Activated CD8-positive, alpha-beta memory T cell treated with anti-CD3 and anti-CD28 coated beads, Interleukin-2, amount 50 U/mL, for 1 hour (primary cell): Measurements from ENCODE around the gene FGF18.

Source experiments
- DNase-seq: peaks from one replicate; pipeline ENCODE4 v3.0.0-alpha.2; 2020; ENCODE audit errors: extremely low read depth

FGF18 gene

DNA sequence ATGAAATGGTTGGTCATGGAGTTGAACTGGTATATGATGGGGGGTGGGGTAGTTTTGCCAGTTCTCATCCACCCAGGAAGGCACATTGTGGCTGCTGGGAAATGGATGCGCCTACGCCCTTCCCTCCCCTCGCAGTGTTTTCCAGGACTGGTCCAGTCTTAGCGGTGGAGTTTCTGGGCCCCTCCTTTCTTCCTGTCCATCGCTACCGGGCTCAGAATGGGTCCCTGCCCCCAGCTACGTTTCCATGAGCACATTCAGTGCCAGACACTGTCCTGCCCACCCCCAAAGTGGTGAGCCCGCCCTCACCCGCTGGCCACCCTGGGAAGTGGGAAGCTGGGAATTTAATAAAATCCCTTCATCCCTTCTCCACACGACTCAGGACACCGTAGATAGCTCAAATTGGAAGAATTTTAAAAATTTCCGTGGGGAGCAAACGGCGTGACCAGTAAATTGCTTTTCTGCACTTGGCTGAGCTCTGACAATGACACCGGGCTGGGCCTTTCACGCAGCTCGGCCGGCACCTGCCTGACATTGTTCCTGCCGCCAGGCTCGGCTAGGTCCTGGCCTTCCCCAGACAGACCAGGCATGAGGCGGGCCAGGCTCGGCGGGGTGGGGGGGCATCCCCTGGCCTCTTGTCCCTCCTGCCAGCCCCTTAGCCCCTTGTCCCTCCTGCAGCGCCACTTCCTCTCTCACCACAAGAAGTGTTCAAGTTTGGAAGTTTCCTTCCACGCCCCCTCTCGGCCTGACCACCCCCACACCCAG, 3.6 kb downstream of the FGF18 start:
- no peak for DNase-seq

DNA sequence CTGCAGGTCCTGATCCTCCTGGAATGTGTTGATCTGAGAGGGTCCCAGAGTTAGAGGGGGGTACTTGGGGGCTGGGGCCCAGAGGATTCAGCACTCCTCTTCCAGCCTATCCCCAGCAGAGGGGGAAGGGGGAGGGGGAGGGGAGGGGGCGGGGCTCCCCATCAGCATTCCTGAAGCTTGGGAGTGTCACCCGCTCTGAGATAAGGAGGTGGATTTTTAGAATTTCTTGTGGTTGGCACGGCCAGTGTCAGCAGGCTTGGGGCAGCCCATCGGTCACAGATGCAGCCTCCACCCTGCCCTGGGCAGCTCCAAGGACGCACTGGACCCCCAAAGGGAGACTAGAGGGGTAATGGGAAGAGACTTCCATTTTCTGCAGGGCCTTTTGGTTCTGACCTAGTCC, 5.3 kb downstream of the FGF18 start:
- DNase-seq, result no peak

DNA sequence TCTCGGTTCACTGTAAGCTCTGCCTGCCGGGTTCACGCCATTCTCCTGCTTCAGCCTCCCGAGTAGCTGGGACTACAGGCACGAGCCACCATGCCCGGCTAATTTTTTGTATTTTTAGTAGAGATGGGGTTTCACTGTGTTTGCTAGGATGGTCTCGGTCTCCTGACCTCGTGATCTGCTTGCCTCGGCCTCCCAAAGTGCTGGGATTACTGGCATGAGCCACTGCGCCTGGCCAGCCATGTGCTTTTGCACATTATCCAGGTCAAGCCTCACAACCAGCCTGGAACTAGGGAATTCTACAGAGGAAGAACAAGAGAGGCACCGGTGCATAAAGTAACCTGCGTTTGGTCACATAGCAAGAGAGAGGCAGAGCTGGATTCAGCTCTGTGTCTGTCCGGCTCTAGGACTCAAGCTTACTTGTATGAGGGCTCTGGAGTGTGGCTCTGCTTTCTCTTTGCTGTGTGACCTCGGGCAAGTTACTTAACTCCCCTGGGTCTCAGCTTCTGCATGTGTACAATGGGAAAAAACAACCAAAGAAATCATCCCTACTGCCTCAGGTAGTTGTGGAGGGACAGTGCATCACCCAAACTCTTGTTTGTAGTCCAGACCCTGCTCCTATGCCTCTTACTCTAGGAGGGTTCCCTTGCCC, 6.3 kb downstream of the FGF18 start:
- DNase-seq, result no peak

DNA sequence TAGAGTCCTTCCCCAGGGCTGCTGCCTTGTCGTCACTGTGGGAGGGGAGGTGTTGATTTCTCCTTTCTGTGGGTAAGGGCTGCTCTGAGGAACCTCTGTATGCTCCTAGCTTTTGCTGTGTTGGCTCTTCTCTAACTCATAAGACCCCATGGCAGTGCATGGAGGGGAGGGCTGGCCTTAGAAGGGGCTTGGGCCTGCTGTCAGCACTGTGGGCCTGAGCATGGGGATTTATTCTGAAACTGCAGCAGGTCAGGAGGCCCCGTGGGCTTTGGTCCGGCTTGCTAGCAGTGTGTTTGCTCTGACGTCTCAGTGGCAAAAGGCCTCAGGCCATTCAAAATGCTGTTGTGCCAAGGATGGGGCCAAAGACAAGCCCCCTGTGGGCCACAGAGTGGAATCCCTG, 6.8 kb downstream of the FGF18 start:
- DNase-seq, result no peak

DNA sequence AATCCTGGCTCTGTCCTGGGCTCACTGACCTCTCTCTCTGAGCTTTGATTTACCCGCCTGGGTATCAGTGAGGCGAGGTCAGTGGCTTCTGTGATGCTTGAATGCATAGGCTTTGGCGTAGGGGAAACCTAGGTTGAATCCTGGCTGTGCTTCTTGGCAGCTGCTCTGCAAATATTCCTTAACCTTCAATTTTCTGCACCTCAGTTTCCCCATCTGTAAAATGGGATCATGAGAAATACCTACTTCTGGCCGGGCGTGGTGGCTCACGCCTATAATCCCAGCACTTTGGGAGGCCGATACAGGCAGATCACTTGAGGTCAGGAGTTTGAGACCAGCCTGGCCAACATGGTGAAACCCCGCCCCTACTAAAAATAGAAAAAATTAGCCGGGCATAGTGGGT, 7.2 kb downstream of the FGF18 start:
- no peak for DNase-seq

DNA sequence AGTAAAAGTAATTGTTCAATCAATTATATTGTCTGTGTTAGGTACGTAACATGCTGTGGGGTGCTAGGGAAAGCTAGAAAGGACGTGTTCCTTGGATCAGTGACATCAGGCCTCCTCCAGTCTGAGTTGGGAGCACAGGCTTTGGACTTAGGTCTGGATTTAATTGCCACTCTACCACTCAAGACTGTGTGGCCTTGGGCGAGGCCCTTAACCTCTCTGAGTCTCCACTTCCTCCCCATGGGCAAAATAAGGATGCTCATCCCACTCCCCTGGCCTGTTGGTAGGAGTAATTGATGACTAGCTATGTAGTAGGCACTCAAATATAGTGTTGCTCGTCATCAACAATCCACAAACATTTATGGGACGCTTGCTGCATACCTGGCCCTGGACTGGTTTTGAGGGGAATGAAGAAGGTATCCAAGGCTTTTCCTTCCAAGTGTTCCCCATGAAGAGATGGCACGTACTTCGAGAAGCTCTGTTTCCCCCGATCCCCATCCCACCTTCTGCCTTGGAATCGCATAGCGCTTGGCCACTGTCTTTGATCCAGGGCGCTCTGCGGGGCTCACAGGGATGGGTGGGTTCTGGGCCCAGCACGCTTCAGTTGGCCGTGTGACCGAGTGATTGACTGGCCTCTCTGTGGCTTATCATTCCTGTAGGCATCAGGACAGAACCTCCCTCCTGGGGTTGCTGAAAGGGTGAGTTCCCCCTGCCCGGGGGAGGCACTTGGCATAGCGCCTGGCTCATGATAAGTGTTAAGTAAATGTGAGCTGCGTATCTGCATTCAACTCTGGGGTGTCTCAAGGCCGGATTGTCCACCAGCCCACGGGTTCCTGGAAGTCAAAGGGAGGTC, 8.1 kb downstream of the FGF18 start:
- DNase-seq, result no peak

DNA sequence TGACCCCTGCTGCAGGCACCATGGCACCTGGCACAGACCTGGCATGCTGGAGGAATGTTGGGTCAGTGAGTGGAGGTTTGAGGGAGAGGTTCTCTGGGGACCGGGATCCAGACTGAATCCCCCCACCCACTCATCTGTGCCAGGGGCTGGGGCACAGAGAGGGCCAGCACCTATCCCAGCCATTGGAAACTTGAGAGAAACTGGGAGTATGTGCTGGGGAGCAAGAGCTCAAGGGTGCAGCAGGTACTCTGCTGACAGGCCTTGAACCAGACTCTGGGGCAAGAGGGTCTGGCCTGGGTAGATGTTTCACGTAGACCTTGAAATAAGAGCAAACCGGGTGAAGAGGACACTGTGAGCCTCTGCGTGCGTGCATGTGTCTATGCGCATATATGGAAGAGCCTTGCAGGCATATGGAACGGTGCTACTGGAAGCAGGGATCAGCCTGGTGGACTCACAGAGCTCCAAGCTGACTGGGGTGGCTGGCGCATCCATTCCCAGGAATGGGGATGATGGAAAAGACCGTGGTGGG, 8.8 kb downstream of the FGF18 start:
- DNase-seq, result no peak

DNA sequence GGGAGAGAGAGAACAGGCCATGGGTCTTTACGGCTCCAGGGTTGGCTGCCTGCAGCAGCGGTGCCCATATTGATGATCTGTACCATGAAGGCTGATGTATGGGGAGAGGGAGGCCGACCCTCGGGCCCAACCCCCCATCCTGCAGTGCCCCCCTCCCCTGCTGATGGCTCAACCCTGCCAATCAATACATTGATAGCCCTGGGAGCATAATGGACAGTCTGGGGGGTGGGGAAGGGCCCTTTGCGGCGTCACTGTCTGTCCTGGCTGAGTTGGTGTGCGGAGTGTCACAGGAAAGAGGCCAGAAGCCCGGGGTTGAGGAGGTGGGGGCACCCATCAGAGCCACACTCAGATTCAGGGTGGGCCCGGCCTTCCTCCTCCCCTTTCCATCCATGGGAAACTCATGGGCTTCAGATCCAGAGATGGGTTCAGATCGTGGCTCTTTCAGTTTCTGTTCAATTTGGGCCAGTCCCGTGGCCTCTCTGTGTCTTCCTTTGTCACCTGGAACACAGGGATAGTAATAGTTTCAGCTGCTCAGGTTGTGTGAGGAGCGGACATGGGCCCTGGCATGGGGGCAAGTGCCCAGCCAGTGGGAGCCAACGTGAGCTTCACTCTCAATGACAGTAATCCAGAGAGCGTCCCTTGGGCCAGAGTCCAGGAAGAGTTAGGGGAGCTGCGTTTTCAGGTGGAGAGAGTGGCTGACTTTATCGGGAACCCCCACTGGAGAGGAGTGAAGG, 9.5 kb downstream of the FGF18 start:
- DNase-seq, result no peak

DNA sequence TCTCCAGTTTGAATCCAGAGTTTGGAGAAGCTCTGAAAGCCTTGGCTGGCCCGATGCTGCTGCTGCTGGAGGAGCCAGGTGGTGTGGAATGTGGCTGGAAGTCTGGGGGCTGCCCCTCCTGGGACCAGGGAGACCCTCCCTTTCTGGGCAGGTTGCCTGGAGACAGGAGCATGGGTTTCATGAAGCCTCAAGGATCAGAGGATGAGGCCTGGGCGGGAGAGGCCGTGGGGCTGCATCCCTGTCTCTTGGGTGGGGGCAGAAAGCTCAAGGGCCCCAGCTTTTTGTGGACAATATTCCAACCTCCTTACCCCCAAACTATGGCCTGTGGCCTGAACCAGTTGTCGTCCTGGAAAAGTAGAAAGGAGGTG, 10.1 kb downstream of the FGF18 start:
- DNase-seq, result no peak

DNA sequence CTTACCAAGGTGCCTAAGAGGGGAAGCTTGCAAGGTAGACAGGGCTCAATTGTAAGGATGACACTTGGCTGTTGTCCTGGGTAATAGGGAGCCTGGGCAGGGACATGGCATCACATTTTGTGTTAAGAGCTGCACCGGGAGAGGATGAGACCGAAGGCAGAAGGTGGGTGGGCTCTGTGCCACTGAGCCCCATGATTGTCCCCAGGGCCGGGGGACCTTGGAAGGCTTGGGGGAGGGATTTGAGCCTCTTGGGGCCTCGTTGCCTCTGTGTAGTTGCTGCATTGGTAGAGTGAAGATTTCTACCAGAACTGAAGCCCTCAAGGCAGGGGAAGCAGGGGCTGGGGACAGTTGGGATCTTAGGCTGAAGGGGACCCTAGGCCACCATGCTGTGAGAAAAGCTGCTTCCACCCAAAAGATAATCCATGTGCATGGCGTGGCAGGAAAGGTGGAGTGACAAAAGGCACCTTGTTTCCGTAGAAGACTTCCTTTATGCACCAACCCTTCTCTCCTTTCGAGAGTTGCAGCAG, 11.9 kb downstream of the FGF18 start:
- no peak for DNase-seq

DNA sequence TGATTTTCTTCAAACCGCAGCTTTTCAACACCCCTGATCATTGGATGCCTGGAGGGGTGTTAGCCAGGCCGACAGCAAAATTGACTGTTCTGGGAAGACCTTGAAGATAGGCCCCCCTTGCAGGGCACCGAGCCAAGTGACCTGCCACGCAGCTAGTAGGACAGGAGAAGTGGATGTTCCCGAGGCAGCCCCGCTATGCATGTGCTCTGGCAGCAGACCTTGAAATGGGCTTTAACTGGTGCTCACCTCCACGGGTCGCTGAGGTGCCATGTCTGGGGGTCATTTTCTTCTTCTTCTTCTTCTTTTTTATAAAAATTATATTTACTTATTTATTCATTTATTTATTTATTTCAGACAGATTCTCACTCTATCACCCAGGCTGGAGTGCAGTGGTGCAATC, 12.6 kb downstream of the FGF18 start:
- DNase-seq, result no peak

DNA sequence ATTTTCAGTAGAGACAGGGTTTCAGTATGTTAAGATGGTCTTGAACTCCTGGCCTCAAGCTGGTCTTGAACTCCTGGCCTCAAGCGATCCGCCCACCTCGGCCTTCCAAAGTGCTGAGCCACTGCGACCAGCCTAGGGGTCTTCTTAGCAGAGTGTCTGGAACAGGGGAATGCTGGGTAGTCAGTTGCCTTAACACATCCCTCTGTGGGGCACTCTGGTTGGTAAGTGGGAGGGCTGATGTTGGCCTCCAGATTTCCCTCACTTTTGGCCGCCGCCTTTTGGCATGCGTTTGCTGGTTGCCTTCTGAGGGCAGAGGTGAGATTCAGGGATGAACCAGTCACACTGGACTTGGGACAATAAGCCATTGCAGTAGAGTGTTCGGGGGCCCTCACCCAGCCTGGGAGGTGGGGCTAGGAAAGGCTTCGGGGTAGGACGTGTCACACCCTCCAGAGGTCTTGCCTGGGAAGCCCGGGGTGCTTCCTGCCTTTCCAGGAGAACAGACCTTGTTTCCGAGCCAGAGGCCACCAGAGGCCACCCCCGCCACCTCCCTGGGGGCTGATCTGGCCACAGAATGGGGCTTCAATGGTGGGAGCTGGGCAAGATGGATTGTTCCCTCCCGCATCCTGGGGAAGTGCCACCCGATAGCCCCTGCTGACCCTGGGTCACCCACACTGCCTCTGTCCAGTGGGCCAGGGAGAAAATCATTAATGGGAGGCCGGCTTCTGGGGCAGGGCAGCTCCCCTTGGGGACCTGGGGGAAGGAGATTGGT, 13.3 kb downstream of the FGF18 start:
- DNase-seq, result no peak

DNA sequence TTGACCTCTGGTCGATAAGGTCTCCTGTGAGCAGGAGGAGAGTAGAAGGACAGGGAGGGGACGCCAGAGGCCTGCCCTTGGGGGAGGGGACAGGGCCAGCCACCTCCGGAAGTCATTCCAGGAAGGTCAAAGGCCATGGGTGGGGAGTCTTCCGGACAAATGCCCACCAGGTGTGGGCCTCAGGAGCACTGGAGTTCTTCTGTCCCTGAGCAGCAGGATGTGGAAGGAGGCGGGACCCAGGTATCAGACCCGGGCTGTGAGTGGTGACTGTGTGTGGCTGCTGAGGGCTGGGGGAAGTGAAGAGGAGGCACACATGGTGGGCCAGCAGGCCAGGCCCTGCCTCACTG, 13.9 kb downstream of the FGF18 start:
- no peak for DNase-seq

DNA sequence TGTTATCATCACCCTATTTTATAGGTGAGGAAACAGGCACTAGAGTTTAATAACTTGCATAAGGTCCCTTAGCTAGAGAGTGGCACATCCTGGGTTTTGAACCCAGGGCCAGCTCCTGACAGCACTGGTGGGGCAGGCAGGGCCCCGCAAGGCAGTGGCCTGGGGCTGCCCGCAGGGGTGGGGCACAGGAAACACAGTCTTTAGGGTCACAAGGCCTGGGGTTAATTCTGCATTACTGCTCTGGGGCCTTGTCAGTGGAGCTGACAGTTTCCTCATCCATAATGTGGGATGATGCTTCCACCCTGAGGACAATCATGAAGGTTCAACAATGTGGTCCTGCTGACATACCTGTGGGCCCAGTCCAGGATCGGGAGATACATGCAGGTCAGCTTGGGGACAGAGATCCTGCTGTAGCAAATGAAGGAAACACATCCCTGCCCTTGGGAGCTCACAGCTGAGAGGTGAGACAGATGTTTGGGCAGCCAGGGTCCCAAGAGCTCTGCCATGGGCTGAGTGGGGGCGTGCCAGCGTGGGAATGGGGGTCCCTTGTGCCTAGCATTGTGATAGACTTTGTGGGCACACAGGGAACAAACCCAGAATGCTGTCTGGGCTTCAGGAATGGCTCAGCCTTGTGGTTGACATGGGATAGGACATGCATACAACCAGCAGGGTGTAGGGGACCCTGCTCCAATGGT, 14.7 kb downstream of the FGF18 start:
- no peak for DNase-seq

DNA sequence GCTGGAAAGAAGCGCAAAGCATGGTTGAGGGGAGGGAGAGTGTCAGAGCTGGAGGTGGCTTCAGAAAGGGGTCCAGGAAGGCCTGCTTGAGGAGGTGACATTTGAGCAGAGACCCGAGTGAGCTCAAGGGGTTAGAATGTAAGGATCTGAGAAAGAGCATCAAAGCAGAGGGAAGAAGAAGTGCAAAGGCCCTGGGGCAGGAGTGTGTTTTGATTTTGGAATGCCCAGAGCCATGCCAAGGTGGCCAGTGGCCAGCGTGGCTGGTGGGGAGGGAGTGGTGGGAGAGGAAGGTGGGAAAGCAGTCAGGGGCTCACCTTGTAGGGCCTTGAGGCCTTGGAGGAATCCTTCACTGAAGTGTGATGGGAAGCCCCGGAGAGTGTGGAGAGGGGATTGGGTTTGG, 15.4 kb downstream of the FGF18 start:
- no peak for DNase-seq

DNA sequence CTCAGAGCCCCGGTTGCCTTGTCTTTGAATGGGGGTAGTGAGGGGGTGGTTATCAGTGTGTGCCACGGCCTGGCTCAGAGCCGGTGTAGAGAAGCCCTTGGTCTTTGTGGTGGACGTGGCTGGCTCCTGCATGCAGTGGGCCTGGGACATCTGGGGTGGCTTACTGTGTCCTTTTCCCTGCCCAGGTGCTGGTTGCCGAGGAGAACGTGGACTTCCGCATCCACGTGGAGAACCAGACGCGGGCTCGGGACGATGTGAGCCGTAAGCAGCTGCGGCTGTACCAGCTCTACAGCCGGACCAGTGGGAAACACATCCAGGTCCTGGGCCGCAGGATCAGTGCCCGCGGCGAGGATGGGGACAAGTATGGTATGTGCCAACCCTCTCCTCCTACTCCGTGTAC, 16.5 kb downstream of the FGF18 start:
- DNase-seq, result no peak

DNA sequence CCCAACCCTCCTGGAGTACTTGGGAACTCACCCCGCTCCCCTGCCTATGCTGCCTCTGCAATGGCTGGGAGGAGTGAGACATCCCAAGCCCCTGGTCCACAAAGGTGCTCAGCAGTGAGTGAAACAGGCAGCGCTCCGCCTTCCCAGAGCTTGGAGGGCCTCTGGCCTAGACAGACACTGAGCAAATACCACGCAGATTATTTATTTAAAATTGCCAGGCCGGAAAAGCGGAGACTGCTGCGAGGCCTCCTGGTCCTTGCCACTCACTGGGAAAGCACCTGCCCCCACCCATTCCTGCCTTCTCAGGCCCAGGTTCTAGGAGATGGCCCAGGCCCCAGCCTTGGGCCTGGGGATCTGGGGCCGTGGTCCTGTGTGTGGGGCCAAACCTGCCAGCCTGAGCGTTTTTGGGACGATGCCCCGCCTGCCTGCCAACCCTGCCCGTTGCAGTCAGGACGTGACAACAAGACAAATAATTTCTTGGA, 17.4 kb downstream of the FGF18 start:
- no peak for DNase-seq

DNA sequence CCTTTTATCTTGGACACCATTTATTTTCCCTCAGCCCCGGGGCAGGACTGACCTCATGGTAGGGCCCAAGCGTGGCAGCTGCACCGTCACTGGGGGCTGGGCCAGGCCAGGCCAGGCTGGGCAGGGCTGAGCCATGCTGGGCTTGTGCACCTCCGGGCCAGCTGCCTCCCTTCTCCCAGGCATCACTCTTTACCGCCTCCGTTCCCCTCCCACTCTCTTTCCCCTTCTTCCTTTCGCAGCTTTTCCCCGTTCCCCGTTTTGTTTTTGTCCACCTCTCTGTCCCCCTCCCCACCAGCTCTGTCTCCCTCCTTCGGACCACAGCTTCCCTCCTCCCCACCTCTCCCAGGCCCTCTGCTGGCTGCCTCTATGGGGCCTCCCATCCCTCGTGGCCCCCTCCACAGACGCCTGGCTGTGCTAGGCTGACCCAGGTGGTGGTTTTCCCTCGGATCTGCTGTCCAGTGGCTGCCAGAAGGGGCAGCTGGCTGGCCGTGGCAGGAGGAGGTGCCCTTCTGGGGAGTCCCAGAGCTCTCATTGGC, 17.9 kb downstream of the FGF18 start:
- DNase-seq, result no peak

DNA sequence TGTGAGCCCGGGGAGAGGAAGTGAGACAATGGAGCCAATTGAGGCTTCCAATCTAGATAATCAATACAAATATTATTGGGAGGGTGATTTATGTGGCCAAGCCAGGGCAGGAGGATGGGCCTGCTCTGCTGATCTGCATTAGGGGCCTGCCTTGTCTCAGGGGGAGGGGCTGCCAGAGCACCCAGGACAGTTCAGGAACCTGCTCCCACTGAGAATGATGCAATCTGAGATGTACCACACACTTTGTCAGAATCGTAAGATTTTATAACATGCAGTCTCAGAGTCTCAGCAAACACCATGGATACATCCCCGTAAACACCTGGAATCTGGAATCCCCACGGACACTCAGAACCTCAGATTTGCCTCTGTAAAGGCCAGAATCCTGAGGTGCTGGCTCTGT, 19.3 kb downstream of the FGF18 start:
- DNase-seq, result no peak

DNA sequence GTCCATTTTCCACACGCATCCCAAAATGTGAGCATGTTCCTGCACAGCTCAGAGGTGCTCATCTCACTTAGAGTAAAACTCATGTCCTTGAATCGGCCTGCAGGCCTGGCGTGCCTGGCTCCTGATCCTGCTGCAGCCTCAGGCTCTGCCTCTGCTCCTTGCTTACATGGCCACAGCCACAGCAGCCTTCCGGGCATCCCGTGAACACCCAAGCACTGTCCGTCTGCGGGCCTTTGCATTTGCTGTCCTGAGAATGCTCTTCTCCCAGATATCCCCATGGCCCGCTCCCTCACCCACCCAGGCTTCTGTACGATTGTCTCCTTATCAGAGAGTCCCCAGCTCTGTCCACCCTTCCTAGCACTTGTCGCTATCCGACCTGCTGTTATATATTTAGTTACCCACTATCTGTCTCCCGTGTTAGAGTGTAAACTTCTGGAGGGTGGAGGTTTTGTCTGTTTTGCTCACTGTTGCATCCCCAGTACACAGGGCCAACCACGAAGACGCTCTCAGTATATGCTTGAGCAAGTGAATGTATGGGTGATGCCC, 21.9 kb downstream of the FGF18 start:
- no peak for DNase-seq
